NCI-H2227 (cell line): ENCODE measurements around the gene NLRC5.
"Not testable (repeated sequence)": the region's sequence is repeated elsewhere in the genome, so short reads cannot be mapped to it uniquely, and the experiment has no call there.

Source experiments
- DNase-seq: peaks from one replicate; lab custom pipeline; 2025; ENCODE audit not compliant: unreplicated experiment; lab: John Stamatoyannopoulos, UW

NLRC5 gene

DNA sequence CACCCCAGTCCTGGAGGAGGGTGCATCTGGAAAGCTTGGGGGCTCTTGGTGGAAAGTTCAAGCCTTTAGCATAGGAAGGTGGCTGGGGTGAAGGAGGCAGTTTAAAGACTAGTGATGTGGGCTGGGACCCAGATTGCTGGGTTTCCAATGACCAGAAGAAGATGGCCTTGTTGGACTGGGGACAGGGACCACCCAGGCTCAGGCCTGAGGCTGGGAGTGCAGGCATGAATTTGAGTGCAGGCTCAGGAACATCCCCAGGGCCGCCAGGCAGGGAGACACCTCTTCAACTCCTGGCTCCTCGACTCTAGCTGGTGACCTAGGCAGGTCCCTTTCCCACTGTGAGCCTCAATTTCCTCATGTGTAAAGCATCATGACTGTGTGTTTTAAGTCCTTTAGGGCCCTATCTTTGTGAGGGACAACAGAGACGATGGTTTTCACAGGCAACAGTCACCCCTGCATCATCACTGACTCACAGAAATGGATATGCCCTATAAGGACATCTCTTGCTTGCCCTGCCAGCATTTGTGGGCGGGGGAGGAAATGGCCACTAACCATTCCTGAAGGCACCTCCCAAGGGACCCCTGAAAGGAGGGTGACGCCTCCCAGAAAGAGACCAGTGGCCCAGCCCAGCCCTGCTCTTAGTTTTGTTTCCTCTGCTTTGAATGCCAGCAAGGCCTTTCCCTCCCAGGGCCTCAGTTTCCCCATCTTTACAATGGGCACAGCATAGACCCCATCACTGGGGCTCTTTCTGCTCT is 11.1 kb downstream of the NLRC5 start:
- no peak for DNase-seq

DNA sequence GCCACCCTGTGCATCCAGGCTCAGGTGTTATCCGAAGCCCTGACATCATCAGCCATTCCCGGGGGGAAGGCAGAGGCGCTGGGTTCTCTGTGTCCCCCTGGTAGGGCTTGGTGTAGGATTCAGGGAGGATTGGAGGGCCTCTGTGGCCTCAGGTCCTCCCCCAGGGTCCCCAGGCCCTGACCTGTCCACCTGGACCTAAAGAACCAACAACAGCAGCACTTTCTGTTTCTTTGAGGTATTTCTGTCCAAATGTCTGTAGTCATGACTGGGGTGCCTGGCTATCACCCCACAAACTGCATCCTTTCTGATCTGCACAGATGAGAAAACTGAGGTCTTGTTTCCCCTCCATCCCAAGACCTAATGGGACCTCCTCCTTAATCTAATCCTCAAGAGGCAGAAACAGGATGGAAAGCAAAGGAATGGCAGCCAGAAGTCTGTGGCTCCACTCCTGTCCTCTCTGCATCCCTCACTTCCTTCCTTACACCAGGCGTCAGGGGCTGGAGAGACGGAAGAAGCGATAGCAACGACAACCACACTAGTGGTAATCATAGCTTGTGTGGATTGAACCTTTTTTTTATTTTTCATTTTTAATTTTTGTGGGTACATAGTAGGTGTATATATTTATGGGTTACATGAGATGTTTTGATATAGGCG is 11.8 kb downstream of the NLRC5 start:
- DNase-seq, result no peak

GRCh38 chr16:57003439-57004386 is 14.4 kb downstream of the NLRC5 start:
- DNase-seq, result no peak

DNA sequence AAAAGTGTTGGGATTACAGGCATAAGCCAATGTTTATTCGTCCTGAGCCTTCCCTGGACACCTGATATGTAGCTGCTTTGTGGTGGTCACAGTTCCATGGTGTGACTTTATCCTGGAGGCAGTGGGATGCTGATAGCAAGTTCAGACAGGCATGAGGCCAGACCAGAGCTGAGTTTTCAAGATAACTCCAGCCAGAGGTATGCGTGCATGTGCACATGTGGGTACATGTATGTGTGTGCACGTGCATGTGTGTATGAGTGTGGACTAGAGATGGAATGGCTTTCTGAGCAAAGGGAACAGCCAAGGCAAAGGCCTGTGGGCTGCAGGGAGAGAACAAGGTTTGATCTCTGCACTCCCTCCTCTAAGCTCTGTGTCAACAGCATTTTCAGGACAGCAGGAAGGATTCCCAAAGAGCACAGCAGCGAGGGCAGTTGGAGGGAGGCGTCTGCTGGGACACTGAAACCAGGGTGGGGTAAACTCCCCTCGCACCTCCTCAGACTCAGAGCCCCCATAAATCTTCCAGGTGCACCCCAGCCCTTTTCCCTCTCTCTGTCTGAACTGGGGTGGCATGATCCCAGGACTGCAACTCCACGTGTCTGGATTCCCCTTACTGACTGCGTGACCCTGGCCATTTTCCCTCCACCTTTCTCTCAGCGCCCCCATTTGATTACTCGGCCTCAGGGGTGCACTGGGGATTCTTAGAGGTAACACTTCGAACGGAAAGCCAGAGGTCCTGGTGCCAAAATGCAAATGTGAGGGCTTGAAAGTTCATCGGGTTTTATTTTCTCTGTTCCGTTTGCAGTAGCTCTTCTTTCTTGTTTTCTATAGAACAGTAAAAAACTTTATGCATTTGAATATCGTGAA is 15.3 kb downstream of the NLRC5 start:
- no peak for DNase-seq

DNA sequence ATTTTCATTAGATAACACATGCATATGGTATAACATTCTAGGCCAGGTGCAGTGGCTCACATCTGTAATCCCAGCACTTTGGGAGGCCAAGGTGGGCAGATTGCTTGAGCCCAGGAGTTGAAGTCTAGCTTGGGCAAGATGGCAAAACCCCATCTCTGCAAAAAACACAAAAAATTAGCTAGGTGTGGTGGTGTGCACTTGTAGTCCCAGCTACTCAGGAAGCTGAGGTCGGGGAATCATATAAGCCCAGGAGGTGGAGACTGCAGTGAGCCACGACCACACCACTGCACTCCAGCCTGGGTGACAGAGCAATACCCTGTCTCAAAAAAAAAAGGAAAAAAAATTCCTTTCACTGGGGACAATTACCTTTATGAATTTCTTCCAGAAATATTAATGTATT is 16.2 kb downstream of the NLRC5 start:
- DNase-seq, result not testable (repeated sequence)

DNA sequence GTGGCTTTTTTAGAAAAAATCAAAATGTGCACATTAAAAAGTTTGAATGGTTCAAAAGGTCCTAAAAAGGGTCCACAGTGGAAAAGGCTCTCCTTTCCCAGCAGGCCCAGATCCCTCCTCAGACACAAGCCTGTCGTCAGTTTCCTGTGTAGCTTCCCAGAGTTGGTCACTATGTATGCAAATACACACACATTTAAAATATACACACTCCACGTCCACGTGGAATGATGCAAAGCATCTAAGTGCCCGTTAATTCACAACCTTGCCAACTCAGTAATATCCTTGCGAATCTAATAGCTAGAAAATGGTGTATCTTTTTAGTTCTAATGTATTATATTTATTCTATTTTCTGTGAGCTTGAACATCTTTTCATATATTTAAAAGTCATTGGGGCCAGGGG is 17.7 kb downstream of the NLRC5 start:
- no peak for DNase-seq

DNA sequence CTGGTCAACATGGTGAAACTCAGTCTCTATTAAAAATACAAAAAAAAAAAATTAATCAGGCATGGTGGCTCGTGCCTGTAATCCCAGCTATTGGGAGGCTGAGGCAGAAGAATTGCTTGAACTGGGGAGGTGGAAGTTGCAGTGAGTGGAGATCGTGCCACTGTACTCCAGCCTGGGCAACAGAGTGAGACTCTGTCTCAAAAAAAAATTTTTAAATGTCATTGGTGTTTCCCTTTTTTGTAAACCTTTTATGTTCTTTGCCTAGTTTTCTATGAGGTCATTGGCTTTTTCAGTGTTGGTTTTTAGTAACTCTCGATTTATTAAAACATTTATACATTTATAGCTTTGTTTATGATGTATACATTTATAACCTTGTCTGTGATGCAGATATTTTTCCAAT is 18.2 kb downstream of the NLRC5 start:
- no peak for DNase-seq

- DNase-seq, result no peak
Measured at GRCh38 chr16:57008440-57008839, 19.1 kb downstream of the NLRC5 start.

DNA sequence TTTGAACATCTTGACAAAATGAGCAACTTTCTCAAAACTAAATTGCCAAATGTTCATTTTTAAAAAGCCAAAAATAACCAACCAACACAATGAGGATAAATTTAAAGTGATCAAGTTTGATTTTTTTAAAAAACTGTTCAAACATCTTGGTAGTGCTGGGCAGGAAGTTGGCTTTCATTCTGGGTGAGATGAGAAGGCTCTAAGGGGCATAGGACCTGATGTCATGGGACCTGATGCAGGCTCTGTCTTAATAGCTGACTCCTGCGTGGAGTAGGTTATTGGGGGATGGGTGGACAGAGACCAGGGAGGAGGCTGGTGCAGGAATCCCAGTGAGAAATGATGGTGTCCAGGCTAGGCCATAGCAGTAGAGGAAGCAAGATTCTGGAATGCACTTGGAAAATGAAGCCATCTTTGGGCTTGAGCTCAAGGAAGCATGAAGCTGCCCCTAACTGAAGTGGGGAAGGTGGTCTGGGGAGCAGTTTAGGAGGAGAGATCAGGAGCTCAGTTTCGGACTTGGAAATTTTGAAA is 20.4 kb downstream of the NLRC5 start:
- DNase-seq, result no peak

DNA sequence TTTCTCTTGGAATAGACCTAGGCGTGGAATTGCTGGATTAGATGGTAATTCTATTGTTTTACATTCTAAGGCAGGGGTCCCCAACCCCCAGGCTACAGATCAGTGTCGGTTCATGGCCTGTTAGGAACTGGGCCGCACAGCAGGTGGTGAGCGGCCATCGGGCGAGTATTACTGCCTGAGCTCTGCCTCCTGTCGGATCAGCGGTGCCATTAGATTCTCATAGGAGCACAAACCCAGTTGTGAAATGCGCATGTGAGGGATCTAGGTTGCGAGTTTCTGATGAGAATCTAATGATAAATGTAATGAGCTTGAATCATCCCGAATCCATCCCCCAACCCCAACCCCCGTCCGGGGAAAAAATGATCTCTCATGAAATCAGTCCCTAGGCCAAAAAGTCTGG is 23.0 kb downstream of the NLRC5 start:
- no peak for DNase-seq

DNA sequence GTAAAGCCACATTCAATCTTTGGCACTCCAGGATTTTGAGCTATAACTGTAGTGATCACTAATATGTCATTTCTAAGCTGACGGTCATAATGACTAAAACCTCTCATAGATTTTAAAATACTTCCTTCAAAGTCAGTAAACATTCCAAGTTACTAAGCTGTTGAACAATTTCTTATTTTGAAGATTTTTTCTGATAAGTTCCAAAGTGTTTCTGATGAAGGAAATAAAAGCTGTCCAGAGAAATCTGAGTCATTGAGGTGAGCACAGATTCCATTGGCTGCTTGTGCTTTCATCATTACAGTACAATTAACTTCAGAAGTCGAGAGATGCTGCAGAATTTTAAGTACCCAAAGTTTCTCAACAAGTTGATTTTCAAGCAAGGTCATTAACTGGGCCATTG is 23.9 kb downstream of the NLRC5 start:
- DNase-seq, result no peak

- DNase-seq, result no peak
Measured at GRCh38 chr16:57013902-57014301, 24.5 kb downstream of the NLRC5 start.

DNA sequence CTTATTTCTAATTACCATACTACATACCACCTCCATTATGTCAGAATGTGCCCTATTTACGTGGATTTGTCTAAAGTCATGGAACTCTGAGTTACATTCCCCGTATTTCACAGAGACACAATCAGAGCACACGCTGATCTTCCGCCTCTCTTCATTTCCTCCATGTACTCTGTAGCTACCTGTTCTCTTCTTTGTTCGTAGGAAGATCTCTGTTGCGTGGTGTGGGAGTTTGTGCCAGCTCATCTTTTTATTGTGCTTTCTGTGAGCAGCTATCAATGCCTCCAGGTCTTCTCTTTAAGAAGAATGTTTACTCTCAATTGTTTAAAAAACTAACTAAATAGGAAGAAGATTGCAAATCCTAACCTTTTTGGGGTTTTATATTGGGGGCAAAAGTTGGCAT is 26.9 kb downstream of the NLRC5 start:
- no peak for DNase-seq

DNA sequence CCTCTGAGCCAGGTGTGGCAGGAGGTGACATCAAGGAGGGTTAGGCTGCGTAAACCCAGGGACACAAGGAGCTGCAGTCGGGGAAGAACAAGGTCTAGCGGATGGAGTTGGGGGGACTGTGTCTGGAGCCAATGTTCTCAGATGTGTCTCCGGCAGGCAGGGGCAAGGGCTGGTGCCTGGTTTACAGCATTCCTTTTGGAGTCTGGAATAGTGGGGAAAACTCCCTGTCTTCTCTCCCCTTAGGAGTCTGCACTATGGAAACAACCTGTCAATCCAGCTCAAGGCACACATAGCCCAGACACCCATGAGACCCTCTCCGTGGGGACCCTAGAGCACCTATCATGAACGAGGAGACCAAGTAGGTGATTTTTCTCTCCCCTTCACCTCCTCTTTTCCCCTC is 27.5 kb downstream of the NLRC5 start:
- no peak for DNase-seq

DNA sequence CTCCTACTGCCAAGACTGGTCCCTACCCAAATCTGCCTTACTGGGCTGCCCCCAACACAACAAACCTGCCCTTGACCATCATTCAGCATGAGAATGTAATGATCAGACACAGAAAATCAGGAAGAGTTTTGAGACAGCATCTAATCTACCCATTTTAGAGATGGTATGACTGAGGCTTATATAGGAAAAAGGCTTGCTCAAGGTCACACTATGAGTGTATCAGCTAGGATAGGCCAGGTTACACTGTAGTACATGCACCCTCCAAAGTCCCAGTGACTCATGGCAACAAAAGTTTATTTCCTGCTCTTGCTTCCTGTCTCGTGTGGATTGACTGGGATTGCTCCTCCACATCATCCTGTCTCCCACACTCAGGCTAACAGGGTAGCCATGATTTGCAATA is 27.9 kb downstream of the NLRC5 start:
- no peak for DNase-seq

- DNase-seq, result no peak
Measured at GRCh38 chr16:57019746-57020145, 30.4 kb downstream of the NLRC5 start.

DNA sequence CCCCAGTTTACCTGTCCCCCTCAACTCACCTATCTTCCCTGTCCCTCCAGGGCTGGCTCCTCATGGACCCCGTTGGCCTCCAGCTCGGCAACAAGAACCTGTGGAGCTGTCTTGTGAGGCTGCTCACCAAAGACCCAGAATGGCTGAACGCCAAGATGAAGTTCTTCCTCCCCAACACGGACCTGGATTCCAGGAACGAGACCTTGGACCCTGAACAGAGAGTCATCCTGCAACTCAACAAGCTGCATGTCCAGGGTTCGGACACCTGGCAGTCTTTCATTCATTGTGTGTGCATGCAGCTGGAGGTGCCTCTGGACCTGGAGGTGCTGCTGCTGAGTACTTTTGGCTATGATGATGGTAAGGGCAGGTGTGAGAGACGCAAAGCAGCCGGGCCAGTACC is 31.3 kb downstream of the NLRC5 start:
- DNase-seq, result no peak

DNA sequence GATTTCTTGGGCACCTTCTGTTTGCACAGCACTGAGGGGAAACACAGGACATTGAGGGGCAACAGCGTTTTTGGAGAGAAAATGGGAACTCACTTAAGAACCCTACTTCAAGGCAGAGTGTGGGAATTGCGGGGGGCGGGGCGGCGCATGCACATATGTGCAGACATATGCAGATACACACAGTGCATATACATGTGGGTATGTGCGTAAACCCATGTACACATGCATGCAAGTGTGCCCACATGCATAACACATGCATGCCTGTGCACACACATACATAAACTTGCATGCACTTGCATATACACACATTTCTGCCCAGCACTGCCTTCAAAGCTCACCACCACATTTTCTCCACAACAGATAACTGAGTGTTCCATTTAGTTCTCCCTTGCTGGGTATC is 32.4 kb downstream of the NLRC5 start:
- no peak for DNase-seq

DNA sequence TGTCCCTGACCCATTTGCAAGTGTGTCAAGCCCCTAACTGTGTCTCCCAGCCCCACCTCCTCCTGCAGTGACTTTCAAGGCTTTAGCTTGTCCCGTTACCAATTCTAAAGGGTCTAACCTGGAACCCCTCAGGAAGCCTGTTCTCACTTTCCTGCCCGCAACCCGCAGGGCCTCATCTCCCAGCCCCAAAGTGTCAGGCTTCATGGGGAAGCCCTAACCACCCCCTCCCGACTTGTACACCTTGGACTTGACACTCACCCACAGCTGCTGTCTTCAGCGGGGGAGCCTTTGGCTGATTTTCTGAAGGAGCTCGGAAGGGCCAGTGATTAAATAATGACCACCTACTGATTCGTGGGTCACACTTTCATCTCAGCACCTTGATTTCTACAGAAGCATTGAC is 33.1 kb downstream of the NLRC5 start:
- no peak for DNase-seq

DNA sequence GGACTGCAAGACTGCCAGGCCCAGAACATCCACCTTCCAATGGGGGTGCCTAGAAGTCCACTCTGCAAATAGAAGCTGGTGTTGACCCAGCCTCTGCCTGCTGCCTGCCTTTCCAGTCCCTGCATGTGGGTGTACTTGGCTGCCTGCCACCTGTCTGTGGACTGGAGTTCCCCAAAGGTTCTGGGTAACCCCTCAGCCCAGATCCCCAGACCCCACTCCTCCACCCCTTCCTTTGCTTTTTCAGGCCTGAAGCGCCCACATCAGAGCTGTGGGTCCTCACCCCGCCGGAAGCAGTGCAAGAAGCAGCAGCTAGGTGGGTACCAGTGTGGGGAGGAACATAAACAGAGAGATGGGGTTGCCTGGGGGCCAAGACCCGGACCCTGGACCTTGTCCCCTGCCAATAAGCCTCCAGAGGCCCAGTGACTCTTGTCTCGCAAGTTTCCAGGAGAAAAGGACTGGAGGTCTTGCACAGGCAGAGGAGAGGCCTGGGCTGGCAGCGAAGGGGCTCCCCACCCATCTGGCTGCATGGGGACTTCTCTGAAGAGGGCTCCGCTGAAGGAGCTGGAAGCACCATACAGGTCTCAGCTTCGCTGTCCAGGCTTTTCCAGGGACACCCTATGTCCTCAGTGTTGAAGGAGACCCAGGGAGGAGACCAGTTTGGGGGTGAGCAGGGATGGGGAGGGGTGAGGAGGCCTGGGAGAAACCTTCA is 34.3 kb downstream of the NLRC5 start:
- DNase-seq, result no peak
